HepG2 (cell line): ENCODE measurements around the gene NRG3. TPM values are rescaled to one million over a fixed set of nuclear protein-coding genes. Genes with fewer than 3 reads are reported as not detected.

Experiments used
- ATAC-seq: fragments of 200-7000 bp; cut with Tn5 transposase; 3 replicates; pipeline ENCODE4 v1.9.1; 2020; ENCODE audit warnings: mild to moderate bottlenecking, moderate library complexity
- BruUV-seq: library from RNA; stranded (reverse); fragments of 400-500 nt; replicated peaks from 2 replicates; lab custom pipeline; 2021; lab: Mats Ljungman, UMichigan
- CTCF ChIA-PET: fragments of 300-600 bp; formaldehyde crosslinking; extraction: SDS; loops from one replicate; lab custom pipeline; 2021; ENCODE audit warnings: low total read pairs, inconsistent platforms, low intra/inter-chr PET ratio; lab: Yijun Ruan, JAX
- POLR2A ChIA-PET: fragments of 350-600 bp; sonication (Branson Sonifier 250); formaldehyde crosslinking; loops from one replicate; lab custom pipeline; 2020; ENCODE audit warnings: antibody characterized with exemption, inconsistent platforms; lab: Yijun Ruan, JAX
- DNase-seq: peaks from one replicate; pipeline ENCODE4 v3.0.0-alpha.2; 2015; ENCODE audit warnings: low spot score
- FAIRE-seq: peaks from 3 replicates; lab custom pipeline; 2011; peaks lifted over from hg19 to GRCh38; lab: Jason Lieb, UNC
- H2AFZ ChIP-seq: one replicate; pipeline ENCODE4 v1.6.1; 2011; ENCODE audit warnings: low read length, inconsistent platforms
- H3K27ac ChIP-seq: fragments of 300-600 bp; 3 replicates; pipeline ENCODE4 v1.8.0; 2011; ENCODE audit warnings: mixed run types, mild to moderate bottlenecking, mixed read lengths, low read length, inconsistent platforms; ENCODE audit not compliant: insufficient read depth; ENCODE audit errors: extremely low read length
- H3K27me3 ChIP-seq, 2 experiments: fragments of 200-600 bp in 1 of 2; 2 replicates in 1 of 2; 3 replicates in 1 of 2; pipeline versions ENCODE4 v1.6.0 to v1.8.0; 2011; ENCODE audit warnings: low read length in 2 of 2, mild to moderate bottlenecking in 2 of 2, moderate library complexity in 2 of 2, inconsistent platforms in 1 of 2; ENCODE audit not compliant: insufficient read depth in 2 of 2, control insufficient read depth in 1 of 2
- H3K36me3 ChIP-seq, 2 experiments: fragments of 200-600 bp in 1 of 2; replicated peaks in 1 of 2; 2 replicates in 1 of 2; 3 replicates in 1 of 2; pipeline versions ENCODE4 v1.5.1 to v1.8.0; 2011; ENCODE audit warnings: low read length in 2 of 2, inconsistent platforms in 1 of 2; ENCODE audit not compliant: insufficient read depth in 2 of 2, control insufficient read depth in 1 of 2
- H3K4me1 ChIP-seq: 2 replicates; pipeline ENCODE4 v1.5.1; 2012; ENCODE audit warnings: low read length, inconsistent platforms; ENCODE audit not compliant: insufficient read depth
- H3K4me2 ChIP-seq: 2 replicates; pipeline ENCODE4 v1.6.0; 2011; ENCODE audit warnings: low read depth, low read length, inconsistent platforms
- H3K4me3 ChIP-seq, 3 experiments: fragments of 200-600 bp in 1 of 3; sonication (generic), shearing (Covaris generic) in 1 of 3; replicated peaks in 1 of 3; 2 replicates each; pipeline ENCODE4 v1.5.1; 2011 to 2016; ENCODE audit warnings: low read length in 3 of 3, inconsistent platforms in 2 of 3, low read depth in 2 of 3, mild to moderate bottlenecking in 2 of 3, control low read depth in 1 of 3, mixed read lengths in 1 of 3; ENCODE audit not compliant: insufficient read depth in 1 of 3
- H3K79me2 ChIP-seq: one replicate; pipeline ENCODE4 v1.6.1; 2011; ENCODE audit warnings: low read length, inconsistent platforms; ENCODE audit not compliant: insufficient read depth
- H3K9ac ChIP-seq: 2 replicates; pipeline ENCODE4 v1.6.0; 2011; ENCODE audit warnings: mild to moderate bottlenecking, low read depth, low read length, inconsistent platforms; ENCODE audit not compliant: insufficient read depth
- H3K9me3 ChIP-seq: 2 replicates; pipeline ENCODE4 v1.5.1; 2012; ENCODE audit warnings: mild to moderate bottlenecking, low read length
- H4K20me1 ChIP-seq: 2 replicates; pipeline ENCODE4 v1.6.0; 2011; ENCODE audit warnings: inconsistent platforms, mild to moderate bottlenecking, low read length, moderate library complexity; ENCODE audit not compliant: insufficient read depth
- ETS1 ChIP-seq: sonication (generic); formaldehyde crosslinking; IDR thresholded peaks from 2 replicates; pipeline ENCODE4 v1.4.0; 2020; ENCODE audit warnings: missing genetic modification reagents
- GPBP1L1 ChIP-seq: sonication (generic); formaldehyde crosslinking; IDR thresholded peaks from 2 replicates; pipeline ENCODE4 v1.5.0; 2020; ENCODE audit warnings: mild to moderate bottlenecking, missing genetic modification reagents
- HNF1A ChIP-seq, 2 experiments: sonication (generic) in 1 of 2; formaldehyde crosslinking in 1 of 2; IDR thresholded peaks; 2 replicates each; pipeline versions ENCODE4 v1.4.0 to v1.6.1; 2016 to 2020; ENCODE audit warnings: borderline replicate concordance in 1 of 2, low read depth in 1 of 2, mild to moderate bottlenecking in 1 of 2, missing genetic modification reagents in 1 of 2
- MAX ChIP-seq: IDR thresholded peaks from 2 replicates; pipeline ENCODE4 v1.6.1; 2012; ENCODE audit warnings: inconsistent platforms
- MLLT10 ChIP-seq: sonication (generic); formaldehyde crosslinking; IDR thresholded peaks from 2 replicates; pipeline ENCODE4 v1.4.0; 2020; ENCODE audit warnings: missing genetic modification reagents
- MYPOP ChIP-seq: sonication (generic); formaldehyde crosslinking; IDR thresholded peaks from 2 replicates; pipeline ENCODE4 v1.8.1; 2023; ENCODE audit warnings: mild to moderate bottlenecking, moderate library complexity, missing genetic modification reagents
- PAWR ChIP-seq: sonication (generic); formaldehyde crosslinking; IDR thresholded peaks from 2 replicates; pipeline ENCODE4 v1.4.0; 2020; ENCODE audit warnings: missing genetic modification reagents, mild to moderate bottlenecking, borderline replicate concordance
- RELA ChIP-seq: sonication (generic); formaldehyde crosslinking; IDR thresholded peaks from 2 replicates; pipeline ENCODE4 v1.4.0; 2020; ENCODE audit warnings: missing genetic modification reagents
- SUZ12 ChIP-seq: fragments of 150-350 bp; IDR thresholded peaks from 2 replicates; pipeline ENCODE4 v1.6.1; 2014; ENCODE audit warnings: low read depth, low read length
- TAF15 ChIP-seq: fragments of 200-400 bp; formaldehyde crosslinking; IDR thresholded peaks from one replicate; pipeline ENCODE4 v1.6.1; 2018; ENCODE audit warnings: mild to moderate bottlenecking, low read depth, low read length; ENCODE audit not compliant: poor library complexity, severe bottlenecking
- TRAFD1 ChIP-seq: sonication (generic); formaldehyde crosslinking; IDR thresholded peaks from 2 replicates; pipeline ENCODE4 v1.5.1; 2020; ENCODE audit warnings: missing genetic modification reagents, mild to moderate bottlenecking, borderline replicate concordance
- ZFP37 ChIP-seq: sonication (generic); formaldehyde crosslinking; IDR thresholded peaks from 2 replicates; pipeline ENCODE4 v1.4.0; 2020; ENCODE audit warnings: missing genetic modification reagents, borderline replicate concordance
- ZNF468 ChIP-seq: sonication (generic); formaldehyde crosslinking; IDR thresholded peaks from 2 replicates; pipeline ENCODE4 v1.8.0; 2022; ENCODE audit warnings: mild to moderate bottlenecking, moderate library complexity, missing genetic modification reagents
- WGBS: methylation state at CpG from one replicate; pipeline ENCODE4 v1.1.6; 2017; ENCODE audit warnings: low lambda C conversion rate; 5-methylcytosine and 5-hydroxymethylcytosine counted together
- in situ Hi-C: cut with HindIII; loops from 2 replicates; pipeline ENCODE4 v1.10.0; 2017; ENCODE audit warnings: low pct_unique_long_range_greater_than_20kb; ENCODE audit not compliant: extremely low pct_ligation_motif_present
- intact Hi-C: fragments of 100-400 bp; cut with micrococcal nuclease; formaldehyde crosslinking; loops from one replicate; pipeline ENCODE4 v1.10.0; 2022; ENCODE audit not compliant: unreplicated experiment
- polyA plus RNA-seq, 8 experiments: library from polyadenylated mRNA; depleted of rRNA in 3 of 8; stranded (reverse) in 7 of 8; unstranded in 1 of 8; fragments of >200 nt; fragmentation: Illumina TruSeq in 4 of 8; extraction: Trizol in 4 of 8; gene quantifications; 2 replicates each; pipeline versions ENCODE4 v1.2.1 to v1.2.3, GENCODE V29; 2011 to 2016; ENCODE audit warnings: low read depth in 4 of 8, missing spikeins in 1 of 8, mixed read lengths in 1 of 8; ENCODE audit not compliant: insufficient read depth in 1 of 8
- total RNA-seq, 5 experiments: library from RNA; depleted of rRNA; stranded (reverse); fragments of >200 nt; fragmentation: Illumina TruSeq; extraction: Trizol; gene quantifications; 2 replicates each; pipeline ENCODE4 v1.2.3, GENCODE V29; 2016; ENCODE audit warnings: low read depth in 1 of 5

Gene NRG3
- total and polyA plus RNA-seq, 2 of the 13 experiments (the other 11 are each of a cell fraction or from before 2014, with no cell fraction given): not detected

- no peak for FAIRE-seq
- H3K4me2 ChIP-seq: no peak overlapping the region
- H3K27me3 ChIP-seq: no peaks in the 10 kb centered on the region
- no peak for ATAC-seq
- CTCF ChIA-PET: no interaction called here
- no peaks in the 10 kb centered on the region for H3K36me3 ChIP-seq
- WGBS: 21% methylated on average over 2 of the region's 2 CpGs
- H3K4me1 ChIP-seq: no peaks in the 10 kb centered on the region
- H3K9me3 ChIP-seq: peaks cover 97% of the 10 kb centered on the region
- intact Hi-C loops: no loop called here
- no peak overlapping the region for H2AFZ ChIP-seq
- POLR2A ChIA-PET: no interaction called here
- H3K4me3 ChIP-seq: no peak overlapping the region
- in situ Hi-C loops: no loop called here
- H3K27ac ChIP-seq: no peak overlapping the region
- no peaks in the 10 kb centered on the region for H4K20me1 ChIP-seq
- DNase-seq: no peak
- H3K79me2 ChIP-seq: no peaks in the 10 kb centered on the region
- BruUV-seq: no TSS peak
- H3K9ac ChIP-seq: no peak overlapping the region
- TF ChIP-seq TAF15 (no peak), ZFP37 (CRISPR knock-in tag) (no peak), ZNF468 (CRISPR knock-in tag) (no peak), PAWR (CRISPR knock-in tag) (no peak), MYPOP (CRISPR knock-in tag) (no peak), GPBP1L1 (no peak), HNF1A (IDR thresholded peaks at IDR 0.05; ENCODE audit: low read depth) (no peak), HNF1A (CRISPR knock-in tag; IDR thresholded peaks at IDR 0.05; ENCODE audit: borderline replicate concordance) (no peak), SUZ12 (no peak), TRAFD1 (CRISPR knock-in tag) (no peak), RELA (no peak), ETS1 (CRISPR knock-in tag) (no peak), MAX (no peak), MLLT10 (CRISPR knock-in tag) (no peak)
These were observed 392.0 kb downstream of the NRG3 start for GRCh38 chr10:82267014-82267413.
